HCT116 (cell line): ENCODE data around the gene GNA12. TPM values are rescaled to one million over a fixed set of nuclear protein-coding genes. Genes with fewer than 3 reads are reported as not detected.
"Not testable (repeated sequence)": the region's sequence is repeated elsewhere in the genome, so short reads cannot be mapped to it uniquely, and the experiment has no call there.

Experiments used
- ATAC-seq: fragments of 200-7000 bp; cut with Tn5 transposase; 2 replicates; pipeline ENCODE4 v1.9.1; 2020; ENCODE audit warnings: mild to moderate bottlenecking, moderate library complexity
- BruUV-seq: library from RNA; stranded (reverse); fragments of 400-500 nt; replicated peaks from 2 replicates; lab custom pipeline; 2021; lab: Mats Ljungman, UMichigan
- CTCF ChIA-PET: fragments of 300-600 bp; sonication (Branson Sonifier 250); formaldehyde crosslinking; loops from one replicate; lab custom pipeline; 2021; ENCODE audit warnings: antibody characterized with exemption; lab: Charles Lee
- POLR2A ChIA-PET: fragments of 300-600, 350-600 bp; sonication (Branson Sonifier 250); formaldehyde crosslinking; loops from one replicate; lab custom pipeline; 2021; ENCODE audit warnings: antibody characterized with exemption; lab: Charles Lee
- RAD21 ChIA-PET, 2 experiments: fragments of 300-600 bp; sonication (Branson Sonifier 250); formaldehyde crosslinking; loops; one replicate each; lab custom pipeline; 2023; ENCODE audit warnings: low total read pairs in 2 of 2; ENCODE audit not compliant: uncharacterized antibody in 2 of 2, unreplicated experiment in 2 of 2, low non-redundant PET in 1 of 2; lab: Charles Lee
- DNase-seq: peaks from one replicate; pipeline ENCODE4 v3.0.0-alpha.2; 2010; ENCODE audit warnings: low read depth, low spot score
- H2AFZ ChIP-seq: fragments of 200-600 bp; shearing (Covaris generic), sonication (generic); 2 replicates; pipeline ENCODE4 v1.6.1; 2017; ENCODE audit warnings: low read depth, mixed run types, mixed read lengths, antibody characterized with exemption, low read length; ENCODE audit not compliant: poor library complexity, severe bottlenecking
- H3K27ac ChIP-seq: 2 replicates; pipeline ENCODE4 v1.5.1; 2012; ENCODE audit warnings: low read depth, low read length
- H3K27me3 ChIP-seq: fragments of 200-600 bp; sonication (generic); 2 replicates; pipeline ENCODE4 v1.6.1; 2016; ENCODE audit warnings: mixed run types, low read length, mixed read lengths; ENCODE audit not compliant: insufficient read depth
- H3K36me3 ChIP-seq, 2 experiments: fragments of 200-500 bp in 1 of 2; fragments of 200-600 bp in 1 of 2; sonication (Bioruptor generic) in 1 of 2; sonication (generic) in 1 of 2; 2 replicates each; pipeline versions ENCODE4 v1.5.1 to v1.6.1; 2014 to 2016; ENCODE audit warnings: low read length in 2 of 2, inconsistent platforms in 1 of 2, mixed read lengths in 1 of 2, mixed run types in 1 of 2; ENCODE audit not compliant: insufficient read depth in 2 of 2, control insufficient read depth in 1 of 2
- H3K4me1 ChIP-seq, 2 experiments: fragments of 200-600 bp in 1 of 2; sonication (generic) in 1 of 2; 2 replicates each; pipeline versions ENCODE4 v1.5.1 to v1.6.1; 2012 to 2017; ENCODE audit warnings: low read length in 2 of 2, inconsistent platforms in 1 of 2, mild to moderate bottlenecking in 1 of 2, mixed read lengths in 1 of 2, mixed run types in 1 of 2, moderate library complexity in 1 of 2; ENCODE audit not compliant: insufficient read depth in 2 of 2, control insufficient read depth in 1 of 2
- H3K4me2 ChIP-seq: fragments of 200-600 bp; sonication (generic); 2 replicates; pipeline ENCODE4 v1.6.1; 2017; ENCODE audit warnings: mixed run types, low read length, mixed read lengths
- H3K4me3 ChIP-seq, 2 experiments: fragments of 200-600 bp in 1 of 2; sonication (generic) in 1 of 2; replicated peaks in 1 of 2; 2 replicates each; pipeline ENCODE4 v1.5.1; 2011 to 2016; ENCODE audit warnings: low read length in 2 of 2, control low read depth in 1 of 2, low read depth in 1 of 2, mild to moderate bottlenecking in 1 of 2, mixed read lengths in 1 of 2, mixed run types in 1 of 2
- H3K79me2 ChIP-seq: fragments of 200-600 bp; sonication (generic); 2 replicates; pipeline ENCODE4 v1.6.1; 2017; ENCODE audit warnings: mild to moderate bottlenecking, mixed run types, low read length, moderate library complexity, mixed read lengths; ENCODE audit not compliant: insufficient read depth
- H3K9ac ChIP-seq: fragments of 200-600 bp; sonication (generic); 2 replicates; pipeline ENCODE4 v1.6.1; 2016; ENCODE audit warnings: low read length, mixed read lengths
- H3K9me2 ChIP-seq: fragments of 200-600 bp; sonication (generic), shearing (Covaris generic); 2 replicates; pipeline ENCODE4 v1.6.1; 2017; ENCODE audit warnings: mixed run types, mild to moderate bottlenecking, moderate library complexity; ENCODE audit not compliant: insufficient read depth
- H3K9me3 ChIP-seq, 2 experiments: fragments of 200-500 bp in 1 of 2; fragments of 200-600 bp in 1 of 2; sonication (Bioruptor generic) in 1 of 2; sonication (generic) in 1 of 2; 2 replicates each; pipeline ENCODE4 v1.6.1; 2014 to 2017; ENCODE audit warnings: low read length in 2 of 2, mixed read lengths in 2 of 2, inconsistent platforms in 1 of 2, low read depth in 1 of 2, mild to moderate bottlenecking in 1 of 2, mixed run types in 1 of 2, moderate library complexity in 1 of 2; ENCODE audit not compliant: control insufficient read depth in 1 of 2, insufficient read depth in 1 of 2
- H4K20me1 ChIP-seq: fragments of 200-600 bp; sonication (generic), shearing (Covaris generic); 2 replicates; pipeline ENCODE4 v1.6.1; 2017; ENCODE audit warnings: mixed run types, mild to moderate bottlenecking, moderate library complexity; ENCODE audit not compliant: insufficient read depth
- intact Hi-C: fragments of 100-400 bp; cut with micrococcal nuclease; formaldehyde crosslinking; loops from 2 replicates; pipeline ENCODE4 v1.10.0; 2022
- total RNA-seq: library from RNA; stranded (reverse); gene quantifications from one replicate; pipeline ENCODE4 v1.2.1, GENCODE V29; 2021; ENCODE audit not compliant: unreplicated experiment

Gene GNA12
- total RNA-seq, 1 experiment from 2014 or later: 32.6 TPM

DNA sequence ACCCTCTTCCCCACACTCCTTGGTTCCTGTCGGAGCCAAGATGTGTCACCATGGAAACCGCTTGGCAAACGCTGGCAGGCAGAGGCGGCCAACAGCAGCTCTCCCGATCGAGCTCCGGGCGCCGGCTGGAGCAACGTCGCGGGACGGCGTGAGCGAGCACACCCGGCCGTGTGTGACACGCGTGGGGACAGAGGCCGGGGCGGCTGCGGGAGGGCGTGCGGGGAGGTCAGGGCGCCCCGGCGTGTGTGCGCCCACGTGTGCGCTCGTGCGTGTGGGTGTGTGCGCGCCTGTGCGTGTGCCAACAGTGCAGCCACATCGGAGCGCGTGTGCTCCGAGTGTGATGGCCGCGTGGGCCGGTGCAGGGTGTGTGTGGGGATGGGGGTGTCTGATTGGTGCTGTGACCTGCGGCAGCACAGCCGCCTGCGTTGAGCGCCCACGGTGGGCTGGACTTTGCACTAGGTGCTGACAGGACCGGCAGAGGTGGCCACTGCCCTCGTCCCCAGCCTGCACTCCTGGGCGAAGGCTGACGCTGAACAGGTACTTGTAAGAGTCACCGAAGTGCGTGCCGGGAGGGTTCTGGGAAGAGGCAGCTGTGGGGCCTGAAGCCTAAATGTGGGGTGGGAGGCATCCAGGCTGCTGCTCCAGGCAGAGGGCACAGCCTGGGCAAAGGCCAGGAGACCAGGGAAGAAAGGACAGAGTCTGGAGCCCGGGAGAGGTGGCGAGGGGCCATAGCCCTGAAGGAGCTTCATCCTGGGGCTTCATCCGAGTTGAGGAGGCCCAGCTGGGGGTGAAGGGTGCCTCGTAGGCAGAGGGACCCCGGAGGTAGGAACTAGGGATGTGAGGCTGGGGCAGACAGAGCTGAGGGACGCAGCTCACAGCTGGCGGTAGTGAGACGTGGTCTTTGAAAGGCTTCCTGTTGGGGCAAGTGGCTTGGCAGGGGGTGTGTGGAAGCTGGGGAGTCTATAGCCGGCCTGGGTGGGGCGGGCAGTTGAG is 164.7 kb downstream of the GNA12 start:
- H3K9me3 ChIP-seq, H3K4me3 ChIP-seq, H3K9me2 ChIP-seq, H3K79me2 ChIP-seq, H3K4me1 ChIP-seq, POLR2A ChIA-PET, H3K36me3 ChIP-seq, RAD21 ChIA-PET, H4K20me1 ChIP-seq, DNase-seq, H2AFZ ChIP-seq, BruUV-seq, H3K9ac ChIP-seq, H3K27ac ChIP-seq, H3K4me2 ChIP-seq, ATAC-seq, H3K27me3 ChIP-seq: not testable (repeated sequence)
- intact Hi-C loops: loop anchor here (10.0 kb wide), 1 partner anchor 115 kb away; no protein-coding TSS in a partner anchor
- CTCF ChIA-PET: interaction anchor here (1.6 to 2.8 kb wide), 2 partner anchors 30 to 228 kb away, joined by 8 to 19 read pairs; no protein-coding TSS in a partner anchor

DNA sequence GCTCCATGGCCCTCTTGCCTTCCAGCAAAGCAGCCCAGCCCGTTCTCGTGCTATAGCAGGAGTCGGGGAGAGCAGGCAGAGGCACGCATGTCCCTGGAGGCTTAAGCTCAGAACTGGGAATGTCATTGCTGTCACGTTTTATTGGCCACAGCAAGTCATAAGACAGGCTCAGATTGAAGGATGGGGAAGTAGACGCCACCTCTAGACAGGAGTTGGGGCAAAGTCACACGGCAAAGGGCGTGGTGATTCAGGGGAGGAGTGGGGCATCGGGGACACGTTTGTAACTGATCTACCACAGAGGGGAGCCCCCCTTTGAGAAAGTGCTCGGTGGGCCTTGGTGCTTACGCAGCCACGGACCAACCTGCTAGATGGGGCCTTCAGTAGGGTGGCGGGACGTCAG is 165.7 kb downstream of the GNA12 start:
- H3K27ac ChIP-seq, H2AFZ ChIP-seq, H3K4me2 ChIP-seq, DNase-seq, H3K9me2 ChIP-seq, H3K9ac ChIP-seq, H3K79me2 ChIP-seq, ATAC-seq, intact Hi-C loops, POLR2A ChIA-PET, CTCF ChIA-PET, RAD21 ChIA-PET, H3K27me3 ChIP-seq, H3K4me1 ChIP-seq, H4K20me1 ChIP-seq, H3K36me3 ChIP-seq, BruUV-seq, H3K4me3 ChIP-seq, H3K9me3 ChIP-seq: not testable (repeated sequence)

Other genes with a start within 250 kb of the GNA12 start
- gene TTYH3, start 212.3 kb downstream of the GNA12 start, total RNA-seq: 40.3 TPM
- not detected for gene AMZ1, start 156.1 kb downstream of the GNA12 start, total RNA-seq
- gene CARD11, start 199.6 kb upstream of the GNA12 start, total RNA-seq: 0.57 TPM